ENCODE data around the gene SRBD1.

SRBD1 gene

DNA sequence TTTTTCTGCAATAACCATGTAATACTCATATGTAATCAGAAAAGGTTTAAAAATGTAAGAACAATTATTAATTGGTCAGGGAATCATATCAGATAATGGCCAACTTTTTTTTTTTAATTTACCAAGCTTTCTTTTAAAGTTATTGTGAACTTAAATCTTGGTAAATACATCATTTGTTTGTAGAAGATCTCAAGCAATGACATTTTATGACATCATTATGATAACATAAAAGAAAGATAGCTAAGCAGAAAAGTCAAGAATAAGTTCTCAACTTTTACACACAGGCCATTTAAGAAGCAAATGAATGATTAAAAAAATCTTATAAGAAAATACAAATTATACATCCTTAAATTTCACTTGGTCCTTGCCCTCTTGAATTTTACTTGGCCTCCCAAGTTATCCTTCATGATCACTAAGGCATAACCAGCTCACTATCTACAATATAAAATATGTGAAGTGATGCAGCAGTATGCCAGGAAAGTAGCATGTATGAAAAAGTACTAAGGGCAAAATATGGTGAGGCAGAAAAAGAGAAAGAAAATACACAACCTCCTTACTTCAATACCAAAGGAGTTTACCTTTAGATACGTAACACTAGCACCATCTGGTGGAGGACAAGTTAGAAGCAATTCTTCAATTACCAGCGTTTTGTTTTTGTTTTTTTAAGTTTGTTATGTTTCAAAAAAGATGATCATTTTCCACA lies 116.6 kb downstream of the SRBD1 start:
- peak; percentile 30 for DNase-seq
- Mint-ChIP-seq H3K36me3 (ENCODE audit: low read depth) (peaks cover 21% of the 10 kb centered on the region), H3K27ac (no peak overlapping the region), H3K4me3 (no peak overlapping the region), H3K27me3 (ENCODE audit: low read depth, poor library complexity) (no peaks in the 10 kb centered on the region), H3K9me3 (peaks cover 2% of the 10 kb centered on the region), H3K4me1 (peaks cover 6% of the 10 kb centered on the region)
- TF ChIP-seq, protein P1, sequence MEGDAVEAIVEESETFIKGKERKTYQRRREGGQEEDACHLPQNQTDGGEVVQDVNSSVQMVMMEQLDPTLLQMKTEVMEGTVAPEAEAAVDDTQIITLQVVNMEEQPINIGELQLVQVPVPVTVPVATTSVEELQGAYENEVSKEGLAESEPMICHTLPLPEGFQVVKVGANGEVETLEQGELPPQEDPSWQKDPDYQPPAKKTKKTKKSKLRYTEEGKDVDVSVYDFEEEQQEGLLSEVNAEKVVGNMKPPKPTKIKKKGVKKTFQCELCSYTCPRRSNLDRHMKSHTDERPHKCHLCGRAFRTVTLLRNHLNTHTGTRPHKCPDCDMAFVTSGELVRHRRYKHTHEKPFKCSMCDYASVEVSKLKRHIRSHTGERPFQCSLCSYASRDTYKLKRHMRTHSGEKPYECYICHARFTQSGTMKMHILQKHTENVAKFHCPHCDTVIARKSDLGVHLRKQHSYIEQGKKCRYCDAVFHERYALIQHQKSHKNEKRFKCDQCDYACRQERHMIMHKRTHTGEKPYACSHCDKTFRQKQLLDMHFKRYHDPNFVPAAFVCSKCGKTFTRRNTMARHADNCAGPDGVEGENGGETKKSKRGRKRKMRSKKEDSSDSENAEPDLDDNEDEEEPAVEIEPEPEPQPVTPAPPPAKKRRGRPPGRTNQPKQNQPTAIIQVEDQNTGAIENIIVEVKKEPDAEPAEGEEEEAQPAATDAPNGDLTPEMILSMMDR (IDR thresholded peaks at IDR 0.05) = peak; percentile 90

- Mint-ChIP-seq H3K4me1 (no peaks in the 10 kb centered on the region), H3K4me3 (no peak overlapping the region), H3K36me3 (ENCODE audit: low read depth) (peaks cover 6% of the 10 kb centered on the region), H3K27me3 (ENCODE audit: low read depth, poor library complexity) (no peaks in the 10 kb centered on the region), H3K9me3 (peaks cover 4% of the 10 kb centered on the region), H3K27ac (no peak overlapping the region)
- DNase-seq = no peak
- TF ChIP-seq, protein P1 (IDR thresholded peaks at IDR 0.05) = no peak
These were observed 126.1 kb downstream of the SRBD1 start for GRCh38 chr2:45484965-45485364.

DNA sequence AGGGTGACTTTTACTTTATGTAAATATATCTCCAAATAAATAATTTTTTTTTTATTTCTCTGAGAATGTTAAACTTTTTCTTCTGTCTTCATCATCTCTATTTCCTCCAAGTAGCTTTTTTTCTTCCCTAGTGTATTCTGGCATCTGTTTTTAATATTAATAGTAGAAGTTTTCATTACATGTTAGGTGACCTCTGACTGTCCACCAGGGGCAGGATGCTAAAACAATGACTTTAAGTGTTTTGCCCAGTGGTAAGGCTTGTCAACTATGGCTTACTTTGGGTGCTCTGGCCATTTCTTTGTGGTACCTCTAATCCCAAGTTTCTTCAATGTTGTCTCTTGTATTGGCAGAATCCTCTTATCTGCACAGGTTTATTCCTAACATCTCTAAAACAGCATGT lies 127.1 kb downstream of the SRBD1 start:
- Mint-ChIP-seq H3K27ac (no peak overlapping the region), H3K9me3 (peaks cover 6% of the 10 kb centered on the region), H3K4me1 (no peaks in the 10 kb centered on the region), H3K36me3 (ENCODE audit: low read depth) (peaks cover 14% of the 10 kb centered on the region), H3K27me3 (ENCODE audit: low read depth, poor library complexity) (no peaks in the 10 kb centered on the region), H3K4me3 (no peak overlapping the region)
- TF ChIP-seq, protein P1 (IDR thresholded peaks at IDR 0.05) = peak; percentile 33
- no peak for DNase-seq

DNA sequence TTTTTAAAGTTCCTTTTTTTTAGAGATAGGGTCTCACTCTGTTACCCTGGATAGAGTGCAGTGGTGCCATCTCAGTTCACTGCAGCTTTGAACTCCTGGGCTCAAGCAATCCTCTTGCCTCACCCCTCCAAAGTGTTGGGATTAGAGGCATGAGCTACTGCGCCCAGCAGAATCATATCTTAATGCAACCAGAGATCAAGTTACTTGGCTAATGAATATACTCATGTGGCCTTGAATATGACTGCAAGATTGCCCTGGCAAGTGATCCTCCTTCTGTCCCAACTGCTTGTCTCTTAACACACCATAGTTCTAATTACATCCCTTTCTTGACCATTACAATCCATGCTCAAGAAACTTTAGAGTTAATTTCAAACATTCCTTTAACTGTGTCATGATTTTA lies 133.5 kb downstream of the SRBD1 start:
- H3K27ac Mint-ChIP-seq = no peak overlapping the region
- DNase-seq = no peak
- peaks cover 6% of the 10 kb centered on the region for H3K9me3 Mint-ChIP-seq
- H3K4me3 Mint-ChIP-seq = no peak overlapping the region
- H3K27me3 Mint-ChIP-seq (ENCODE audit: low read depth, poor library complexity) = no peaks in the 10 kb centered on the region
- H3K36me3 Mint-ChIP-seq (ENCODE audit: low read depth) = peaks cover 33% of the 10 kb centered on the region
- no peaks in the 10 kb centered on the region for H3K4me1 Mint-ChIP-seq
- TF ChIP-seq, protein P1 (IDR thresholded peaks at IDR 0.05) = no peak

DNA sequence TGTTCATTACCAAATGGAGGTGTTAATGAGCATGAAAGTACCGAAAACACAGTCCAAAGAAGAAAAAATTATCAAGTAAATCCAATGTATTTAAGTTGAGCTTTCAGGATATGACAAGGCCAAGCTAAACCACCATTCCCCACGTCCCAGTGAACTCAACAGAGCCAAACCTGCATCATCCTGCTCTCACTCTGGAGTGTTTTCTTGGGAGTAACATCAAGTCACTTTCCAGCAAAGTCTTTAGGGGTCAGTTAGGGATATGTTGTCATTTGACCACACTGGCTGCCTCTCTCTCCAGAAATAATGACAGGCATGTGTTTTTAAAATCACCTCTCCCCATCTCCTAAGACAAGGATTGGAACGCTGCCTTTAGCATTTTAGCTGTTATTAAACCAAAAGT lies 140.5 kb downstream of the SRBD1 start:
- no peak overlapping the region for H3K4me3 Mint-ChIP-seq
- H3K27me3 Mint-ChIP-seq (ENCODE audit: low read depth, poor library complexity) = no peaks in the 10 kb centered on the region
- TF ChIP-seq, protein P1 (IDR thresholded peaks at IDR 0.05) = no peak
- no peak for DNase-seq
- peaks cover 6% of the 10 kb centered on the region for H3K36me3 Mint-ChIP-seq (ENCODE audit: low read depth)
- H3K4me1 Mint-ChIP-seq = peaks cover 14% of the 10 kb centered on the region
- H3K27ac Mint-ChIP-seq = peak overlapping the region; percentile 53
- no peaks in the 10 kb centered on the region for H3K9me3 Mint-ChIP-seq
